WTC11 (cell line): ENCODE measurements around the gene PPP1R1B. TPM values are rescaled to one million over a fixed set of nuclear protein-coding genes. Genes with fewer than 3 reads are reported as not detected.
A peak's percentile ranks its signal among the peaks of the same experiment; 100 is the strongest.

Experiments used
- ATAC-seq: fragments of 200-7000 bp; cut with Tn5 transposase; 2 replicates; pipeline ENCODE4 v1.10.0; 2021; ENCODE audit warnings: mild to moderate bottlenecking, moderate library complexity
- CTCF ChIA-PET: fragments of 300-600 bp; sonication (Branson Sonifier 250); formaldehyde crosslinking; loops from one replicate; lab custom pipeline; 2021; ENCODE audit warnings: antibody characterized with exemption; lab: Charles Lee
- POLR2A ChIA-PET: fragments of 350-600 bp; sonication (Branson Sonifier 250); formaldehyde crosslinking; loops from one replicate; lab custom pipeline; 2021; ENCODE audit warnings: antibody characterized with exemption; lab: Charles Lee
- DNase-seq: peaks from one replicate; pipeline ENCODE4 v3.0.0; 2021; ENCODE audit warnings: low spot score
- H3K27ac Mint-ChIP-seq: 2 replicates; pipeline ENCODE4 v1.8.0; 2021; ENCODE audit warnings: mixed read lengths
- H3K27me3 Mint-ChIP-seq: 2 replicates; pipeline ENCODE4 v1.8.0; 2021; ENCODE audit warnings: low read depth, mild to moderate bottlenecking, moderate library complexity, mixed read lengths
- H3K36me3 Mint-ChIP-seq: 2 replicates; pipeline ENCODE4 v1.8.0; 2021; ENCODE audit warnings: mixed read lengths
- H3K4me1 Mint-ChIP-seq: 2 replicates; pipeline ENCODE4 v1.8.0; 2022; ENCODE audit warnings: mixed read lengths
- H3K4me3 Mint-ChIP-seq: 2 replicates; pipeline ENCODE4 v1.8.0; 2021; ENCODE audit warnings: mild to moderate bottlenecking, moderate library complexity, mixed read lengths
- H3K9me3 Mint-ChIP-seq: 2 replicates; pipeline ENCODE4 v1.8.0; 2021; ENCODE audit warnings: mixed read lengths
- ATF6 ChIP-seq: sonication (generic); formaldehyde crosslinking; IDR thresholded peaks from 2 replicates; pipeline ENCODE4 v1.8.1; 2023; ENCODE audit warnings: mild to moderate bottlenecking, missing genetic modification reagents
- CDX4 ChIP-seq: fragments of 250-450 bp; sonication (Bioruptor Pico); IDR thresholded peaks from 2 replicates; pipeline ENCODE4 v1.9.0; 2021; ENCODE audit warnings: moderate library complexity, mild to moderate bottlenecking, inconsistent platforms, borderline replicate concordance
- E2F5 ChIP-seq: sonication (generic); formaldehyde crosslinking; IDR thresholded peaks from 2 replicates; pipeline ENCODE4 v1.8.1; 2022; ENCODE audit warnings: mild to moderate bottlenecking, moderate library complexity, missing genetic modification reagents
- ETV6 ChIP-seq: sonication (generic); formaldehyde crosslinking; IDR thresholded peaks from 2 replicates; pipeline ENCODE4 v1.8.1; 2022; ENCODE audit warnings: mild to moderate bottlenecking, missing genetic modification reagents
- FOXK1 ChIP-seq: sonication (generic); formaldehyde crosslinking; IDR thresholded peaks from 2 replicates; pipeline ENCODE4 v1.8.0; 2022; ENCODE audit warnings: mild to moderate bottlenecking, moderate library complexity, missing genetic modification reagents
- FOXP4 ChIP-seq: sonication (generic); formaldehyde crosslinking; IDR thresholded peaks from 2 replicates; pipeline ENCODE4 v1.8.0; 2022; ENCODE audit warnings: mild to moderate bottlenecking, missing genetic modification reagents
- HMGA2 ChIP-seq: fragments of 250-450 bp; sonication (Bioruptor Pico); IDR thresholded peaks from 2 replicates; pipeline ENCODE4 v1.4.0; 2021; ENCODE audit warnings: mild to moderate bottlenecking, moderate library complexity
- PRRX2 ChIP-seq: fragments of 250-450 bp; sonication (Bioruptor Pico); IDR thresholded peaks from 2 replicates; pipeline ENCODE4 v1.8.0; 2021; ENCODE audit warnings: mild to moderate bottlenecking
- TCF7 ChIP-seq: sonication (generic); formaldehyde crosslinking; IDR thresholded peaks from 2 replicates; pipeline ENCODE4 v1.8.0; 2022; ENCODE audit warnings: mild to moderate bottlenecking, low read depth, missing genetic modification reagents, moderate library complexity
- USF2 ChIP-seq: sonication (generic); formaldehyde crosslinking; IDR thresholded peaks from 2 replicates; pipeline ENCODE4 v1.8.1; 2023; ENCODE audit warnings: mild to moderate bottlenecking, missing genetic modification reagents, moderate library complexity
- ZNF396 ChIP-seq: fragments of 250-450 bp; sonication (Bioruptor Pico); IDR thresholded peaks from 2 replicates; pipeline ENCODE4 v1.8.0; 2021; ENCODE audit warnings: mild to moderate bottlenecking, moderate library complexity, borderline replicate concordance
- ZNF532 ChIP-seq: fragments of 250-450 bp; sonication (Bioruptor Pico); IDR thresholded peaks from 2 replicates; pipeline ENCODE4 v1.9.0; 2021; ENCODE audit warnings: mild to moderate bottlenecking, borderline replicate concordance
- total RNA-seq: library from RNA; stranded (reverse); gene quantifications from 3 replicates; pipeline ENCODE4 v1.2.3, GENCODE V29; 2021

PPP1R1B gene
- total RNA-seq, 1 experiment from 2014 or later = 20.5 TPM

- Mint-ChIP-seq H3K27me3 (peaks cover 3% of the 10 kb centered on the region; the same call in 1 of the 2 replicates), H3K27ac (peak overlapping the region; percentile 24; the same call in 1 of the 2 replicates), H3K4me1 (peaks cover 29% of the 10 kb centered on the region), H3K36me3 (peaks cover 2% of the 10 kb centered on the region; the same call in 1 of the 2 replicates), H3K4me3 (no peak overlapping the region), H3K9me3 (no peaks in the 10 kb centered on the region)
- ChIA-PET POLR2A (no interaction called here), CTCF (interaction anchor here (0.9 to 18.0 kb wide), 6 partner anchors 13 to 79 kb away, joined by 3 to 876 read pairs (median 4); partner anchors contain the start of genes ERBB2 and PPP1R1B)
- no peak for ATAC-seq
- no peak for DNase-seq
- TF ChIP-seq ETV6 (CRISPR knock-in tag) (no peak), CDX4 (no peak), ZNF532 (CRISPR knock-in tag) (no peak), FOXK1 (CRISPR knock-in tag) (no peak), FOXP4 (CRISPR knock-in tag) (no peak), PRRX2 (CRISPR knock-in tag) (no peak), ATF6 (CRISPR knock-in tag) (no peak), E2F5 (CRISPR knock-in tag) (no peak), HMGA2 (CRISPR knock-in tag) (no peak)
Observed at GRCh38 chr17:39676198-39676819, 49.6 kb downstream of the PPP1R1B start.

- H3K36me3 Mint-ChIP-seq = peaks cover 2% of the 10 kb centered on the region; the same call in 1 of the 2 replicates
- no peaks in the 10 kb centered on the region for H3K9me3 Mint-ChIP-seq
- peaks cover 26% of the 10 kb centered on the region for H3K4me1 Mint-ChIP-seq
- DNase-seq (no peak), ATAC-seq (no peak)
- H3K27ac Mint-ChIP-seq = no peak overlapping the region
- 0 out of 2 replicates have a peak, but pooled peaks cover under 1% of the 10 kb centered on the region for H3K27me3 Mint-ChIP-seq
- CTCF ChIA-PET = interaction anchor here (1.1 to 18.0 kb wide), 5 partner anchors 24 to 101 kb away, joined by 3 to 876 read pairs (median 14); partner anchors contain the start of gene PPP1R1B
- TF ChIP-seq TCF7 (CRISPR knock-in tag) = no peak
- TF ChIP-seq ZNF396 (CRISPR knock-in tag) = no peak
- no peak for TF ChIP-seq USF2 (CRISPR knock-in tag)
- TF ChIP-seq, all 79 proteins: peak for 0
- POLR2A ChIA-PET = no interaction called here
- no peak overlapping the region for H3K4me3 Mint-ChIP-seq
Observed at GRCh38 chr17:39677072-39677471, 50.3 kb downstream of the PPP1R1B start.
